Keratinocyte (primary cell): ENCODE data around the gene C6orf163. TPM values are rescaled to one million over a fixed set of nuclear protein-coding genes. Genes with fewer than 3 reads are reported as not detected.

Experiments
- DNase-seq: peaks from one replicate; pipeline ENCODE4 v3.0.0-alpha.2; 2011; ENCODE audit warnings: low read depth, missing footprints, low spot score
- FAIRE-seq: peaks from 2 replicates; lab custom pipeline; 2011; peaks lifted over from hg19 to GRCh38; lab: Jason Lieb, UNC
- H2AFZ ChIP-seq: 2 replicates; pipeline ENCODE4 v1.6.0; 2012; ENCODE audit warnings: low read length, control low read depth, inconsistent platforms; ENCODE audit not compliant: control insufficient read depth
- H3K27ac ChIP-seq: 2 replicates; pipeline ENCODE4 v1.5.1; 2011; ENCODE audit warnings: low read length; ENCODE audit not compliant: control insufficient read depth, insufficient read depth
- H3K27me3 ChIP-seq: 3 replicates; pipeline ENCODE4 v1.6.0; 2011; ENCODE audit warnings: low read length; ENCODE audit not compliant: control insufficient read depth, insufficient read depth; ENCODE audit errors: extremely low read depth
- H3K36me3 ChIP-seq, 2 experiments: 2 replicates in 1 of 2; 3 replicates in 1 of 2; pipeline ENCODE4 v1.5.1; 2011; ENCODE audit warnings: low read length in 2 of 2, mild to moderate bottlenecking in 1 of 2; ENCODE audit not compliant: control insufficient read depth in 2 of 2, insufficient read depth in 2 of 2; ENCODE audit errors: extremely low read depth in 1 of 2
- H3K4me1 ChIP-seq: 3 replicates; pipeline ENCODE4 v1.5.1; 2011; ENCODE audit warnings: low read length; ENCODE audit not compliant: control insufficient read depth, insufficient read depth; ENCODE audit errors: extremely low read depth
- H3K4me2 ChIP-seq: 3 replicates; pipeline ENCODE4 v1.6.0; 2011; ENCODE audit warnings: low read depth, low read length; ENCODE audit not compliant: control insufficient read depth, insufficient read depth; ENCODE audit errors: extremely low read depth
- H3K4me3 ChIP-seq, 3 experiments: fragments of 200-600 bp in 1 of 3; sonication (generic) in 1 of 3; 2 replicates in 2 of 3; 3 replicates in 1 of 3; pipeline ENCODE4 v1.5.1; 2011 to 2016; ENCODE audit warnings: low read length in 3 of 3, mild to moderate bottlenecking in 3 of 3, control low read depth in 2 of 3, inconsistent platforms in 1 of 3, low read depth in 1 of 3, mixed read lengths in 1 of 3, mixed run types in 1 of 3, moderate library complexity in 1 of 3; ENCODE audit not compliant: control insufficient read depth in 2 of 3, insufficient read depth in 2 of 3; ENCODE audit errors: extremely low read depth in 1 of 3
- H3K79me2 ChIP-seq: 2 replicates; pipeline ENCODE4 v1.6.0; 2012; ENCODE audit warnings: low read length; ENCODE audit not compliant: control insufficient read depth, insufficient read depth
- H3K9ac ChIP-seq: 3 replicates; pipeline ENCODE4 v1.6.0; 2011; ENCODE audit warnings: low read length; ENCODE audit not compliant: control insufficient read depth, insufficient read depth; ENCODE audit errors: extremely low read depth
- H3K9me1 ChIP-seq: 3 replicates; pipeline ENCODE4 v1.6.0; 2011; ENCODE audit warnings: low read length; ENCODE audit not compliant: control insufficient read depth, insufficient read depth; ENCODE audit errors: extremely low read depth
- H3K9me3 ChIP-seq: 2 replicates; pipeline ENCODE4 v1.5.1; 2012; ENCODE audit warnings: low read depth, low read length; ENCODE audit not compliant: control insufficient read depth
- H4K20me1 ChIP-seq: 3 replicates; pipeline ENCODE4 v1.6.0; 2011; ENCODE audit warnings: low read length; ENCODE audit not compliant: control insufficient read depth, insufficient read depth; ENCODE audit errors: extremely low read depth
- CTCF ChIP-seq, 3 experiments: IDR thresholded peaks in 1 of 3; conservative IDR thresholded peaks in 1 of 3; optimal IDR thresholded peaks in 1 of 3; 2 replicates in 2 of 3; 3 replicates in 1 of 3; pipeline versions ENCODE3 to v1.5.1; 2011; ENCODE audit warnings: low read length in 3 of 3, mild to moderate bottlenecking in 3 of 3, moderate library complexity in 2 of 3, control low read depth in 1 of 3, inconsistent platforms in 1 of 3; ENCODE audit not compliant: insufficient read depth in 2 of 3; ENCODE audit errors: extremely low read depth in 1 of 3
- EZH2 ChIP-seq: IDR thresholded peaks from one replicate; pipeline ENCODE4 v1.6.1; 2012; ENCODE audit warnings: inconsistent platforms, mild to moderate bottlenecking, low read length, moderate library complexity
- dilution Hi-C: fragments of 300-500 bp; cut with MboI; formaldehyde crosslinking; loops from one replicate; pipeline ENCODE4 v1.7.0; 2020; ENCODE audit warnings: low sequenced_read_pairs; ENCODE audit not compliant: extremely low pct_ligation_motif_present
- polyA plus RNA-seq, 5 experiments: library from polyadenylated mRNA; depleted of rRNA in 3 of 5; stranded (reverse) in 3 of 5; stranded (forward) in 1 of 5; unstranded in 1 of 5; fragments of >200 nt; gene quantifications; 1 replicate in 1 of 5; 2 replicates in 3 of 5; 3 replicates in 1 of 5; pipeline versions ENCODE4 v1.2.1 to v1.2.3, GENCODE V29; 2011 to 2012; ENCODE audit warnings: missing spikeins in 2 of 5, low read depth in 1 of 5, low replicate concordance in 1 of 5

Gene C6orf163
- polyA plus RNA-seq, 1 donor (not counting 4 experiments of a cell fraction or from before 2014, with no cell fraction given) = 0.83 TPM

- H3K36me3 ChIP-seq = no peaks in the 10 kb centered on the region
- H3K9ac ChIP-seq = no peak overlapping the region
- TF ChIP-seq EZH2 (no peak), CTCF (optimal IDR thresholded peaks at IDR 0.05 in 1 of 3, IDR thresholded peaks at IDR 0.05 in 1 of 3, conservative IDR thresholded peaks at IDR 0.05 in 1 of 3; ENCODE audit: extremely low read depth in 1 of 3, insufficient read depth in 2 of 3, low read length in 3 of 3) (no peak)
- H3K27ac ChIP-seq = no peak overlapping the region
- H3K4me2 ChIP-seq = no peak overlapping the region
- no peaks in the 10 kb centered on the region for H4K20me1 ChIP-seq
- H3K79me2 ChIP-seq = peaks cover 3% of the 10 kb centered on the region
- no peaks in the 10 kb centered on the region for H3K9me3 ChIP-seq
- H3K4me3 ChIP-seq = no peak overlapping the region
- dilution Hi-C loops = no loop called here
- H3K4me1 ChIP-seq = no peaks in the 10 kb centered on the region
- H3K27me3 ChIP-seq = no peaks in the 10 kb centered on the region
- no peaks in the 10 kb centered on the region for H3K9me1 ChIP-seq
- DNase-seq = no peak
- no peak overlapping the region for H2AFZ ChIP-seq
- FAIRE-seq = no peak
These were observed 10.9 kb upstream of the C6orf163 start for GRCh38 chr6:87333591-87334181.

DNA sequence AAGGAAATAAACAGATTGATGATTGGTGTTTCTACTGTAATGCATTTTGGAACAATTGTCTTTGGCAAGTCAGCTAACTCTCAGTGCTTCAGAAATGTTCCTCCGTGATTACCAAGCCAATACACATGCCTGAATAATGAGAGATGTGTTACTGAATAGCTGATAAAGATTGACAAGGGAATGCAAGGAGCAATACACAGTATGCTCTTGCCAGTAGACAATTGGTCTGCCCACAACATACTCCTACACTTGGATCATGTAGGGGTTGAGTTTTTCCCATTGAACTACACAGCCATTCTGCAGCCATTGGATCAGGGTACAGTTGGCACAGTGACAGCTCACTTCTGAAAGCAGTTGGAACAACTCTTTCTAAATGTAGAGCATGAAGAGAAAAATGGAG is 9.9 kb upstream of the C6orf163 start:
- H3K79me2 ChIP-seq = no peaks in the 10 kb centered on the region
- H3K4me3 ChIP-seq = no peak overlapping the region
- H4K20me1 ChIP-seq = no peaks in the 10 kb centered on the region
- no peak for FAIRE-seq
- no peak for DNase-seq
- no peak overlapping the region for H3K4me2 ChIP-seq
- TF ChIP-seq EZH2 = no peak
- no peak for TF ChIP-seq CTCF (optimal IDR thresholded peaks at IDR 0.05 in 1 of 3, IDR thresholded peaks at IDR 0.05 in 1 of 3, conservative IDR thresholded peaks at IDR 0.05 in 1 of 3; ENCODE audit: extremely low read depth in 1 of 3, insufficient read depth in 2 of 3, low read length in 3 of 3)
- no peaks in the 10 kb centered on the region for H3K36me3 ChIP-seq
- H3K9me3 ChIP-seq = no peaks in the 10 kb centered on the region
- H3K27ac ChIP-seq = no peak overlapping the region
- H2AFZ ChIP-seq = no peak overlapping the region
- H3K27me3 ChIP-seq = no peaks in the 10 kb centered on the region
- no peaks in the 10 kb centered on the region for H3K4me1 ChIP-seq
- dilution Hi-C loops = no loop called here
- H3K9me1 ChIP-seq = no peaks in the 10 kb centered on the region
- H3K9ac ChIP-seq = no peak overlapping the region
